Mammary epithelial cell (primary cell): ENCODE measurements around the gene PUDP.

Experiments
- EZH2 ChIP-seq: IDR thresholded peaks from 2 replicates; pipeline ENCODE4 v1.6.1; 2012; ENCODE audit warnings: low read length, inconsistent platforms, borderline replicate concordance
- TF ChIP-seq, protein P1 (sequence below), 2 donors: IDR thresholded peaks in 1 of 2; conservative IDR thresholded peaks in 1 of 2; 2 replicates each; pipeline ENCODE4 v1.5.1; 2011 to 2012; ENCODE audit warnings: inconsistent platforms in 2 of 2, low read length in 2 of 2, mild to moderate bottlenecking in 2 of 2, control low read depth in 1 of 2, low read depth in 1 of 2; ENCODE audit not compliant: insufficient read depth in 1 of 2; ENCODE audit errors: extremely low read depth in 1 of 2

DNA sequence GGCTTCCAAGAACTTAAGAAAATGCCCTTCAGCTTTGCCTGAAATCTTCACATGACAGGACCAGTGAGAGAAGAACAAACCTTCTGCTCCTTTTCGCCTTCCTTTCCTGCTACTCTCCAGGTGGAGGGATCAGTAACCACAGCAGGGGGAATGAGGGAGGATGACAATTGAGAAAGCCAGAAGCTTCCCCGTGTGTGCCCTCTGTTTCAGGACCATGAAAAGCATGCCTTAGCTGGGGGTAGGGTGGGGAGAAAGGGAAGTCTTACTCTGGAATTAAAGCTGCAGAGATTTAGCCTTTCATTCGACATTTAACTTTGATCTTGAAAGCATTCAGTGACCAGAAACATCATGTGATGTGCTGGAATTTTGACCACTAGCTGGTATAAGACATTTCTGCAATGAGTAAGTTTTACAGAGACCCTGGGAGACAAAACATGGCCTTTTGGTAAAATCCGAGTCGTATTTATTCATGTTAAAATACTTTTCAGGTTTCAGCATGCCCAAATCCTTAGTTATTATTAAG, 10.6 kb upstream of the PUDP start:
- TF ChIP-seq, protein P1, sequence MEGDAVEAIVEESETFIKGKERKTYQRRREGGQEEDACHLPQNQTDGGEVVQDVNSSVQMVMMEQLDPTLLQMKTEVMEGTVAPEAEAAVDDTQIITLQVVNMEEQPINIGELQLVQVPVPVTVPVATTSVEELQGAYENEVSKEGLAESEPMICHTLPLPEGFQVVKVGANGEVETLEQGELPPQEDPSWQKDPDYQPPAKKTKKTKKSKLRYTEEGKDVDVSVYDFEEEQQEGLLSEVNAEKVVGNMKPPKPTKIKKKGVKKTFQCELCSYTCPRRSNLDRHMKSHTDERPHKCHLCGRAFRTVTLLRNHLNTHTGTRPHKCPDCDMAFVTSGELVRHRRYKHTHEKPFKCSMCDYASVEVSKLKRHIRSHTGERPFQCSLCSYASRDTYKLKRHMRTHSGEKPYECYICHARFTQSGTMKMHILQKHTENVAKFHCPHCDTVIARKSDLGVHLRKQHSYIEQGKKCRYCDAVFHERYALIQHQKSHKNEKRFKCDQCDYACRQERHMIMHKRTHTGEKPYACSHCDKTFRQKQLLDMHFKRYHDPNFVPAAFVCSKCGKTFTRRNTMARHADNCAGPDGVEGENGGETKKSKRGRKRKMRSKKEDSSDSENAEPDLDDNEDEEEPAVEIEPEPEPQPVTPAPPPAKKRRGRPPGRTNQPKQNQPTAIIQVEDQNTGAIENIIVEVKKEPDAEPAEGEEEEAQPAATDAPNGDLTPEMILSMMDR (conservative IDR thresholded peaks at IDR 0.05 in 1 of 2, IDR thresholded peaks at IDR 0.05 in 1 of 2; ENCODE audit: extremely low read depth in 1 of 2, insufficient read depth in 1 of 2, low read depth in 1 of 2, low read length in 2 of 2) = no peak
- no peak for TF ChIP-seq EZH2
